ENCODE results near the gene XNDC1N.

The XNDC1N gene, protein sequence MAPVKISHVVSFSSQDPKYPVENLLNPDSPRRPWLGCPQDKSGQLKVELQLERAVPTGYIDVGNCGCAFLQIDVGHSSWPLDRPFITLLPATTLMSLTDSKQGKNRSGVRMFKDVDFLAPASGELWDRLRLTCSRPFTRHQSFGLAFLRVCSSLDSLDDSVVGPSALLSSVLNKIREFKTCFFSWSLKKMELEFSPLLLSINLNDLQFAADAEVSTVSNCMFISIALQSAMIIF

DNA sequence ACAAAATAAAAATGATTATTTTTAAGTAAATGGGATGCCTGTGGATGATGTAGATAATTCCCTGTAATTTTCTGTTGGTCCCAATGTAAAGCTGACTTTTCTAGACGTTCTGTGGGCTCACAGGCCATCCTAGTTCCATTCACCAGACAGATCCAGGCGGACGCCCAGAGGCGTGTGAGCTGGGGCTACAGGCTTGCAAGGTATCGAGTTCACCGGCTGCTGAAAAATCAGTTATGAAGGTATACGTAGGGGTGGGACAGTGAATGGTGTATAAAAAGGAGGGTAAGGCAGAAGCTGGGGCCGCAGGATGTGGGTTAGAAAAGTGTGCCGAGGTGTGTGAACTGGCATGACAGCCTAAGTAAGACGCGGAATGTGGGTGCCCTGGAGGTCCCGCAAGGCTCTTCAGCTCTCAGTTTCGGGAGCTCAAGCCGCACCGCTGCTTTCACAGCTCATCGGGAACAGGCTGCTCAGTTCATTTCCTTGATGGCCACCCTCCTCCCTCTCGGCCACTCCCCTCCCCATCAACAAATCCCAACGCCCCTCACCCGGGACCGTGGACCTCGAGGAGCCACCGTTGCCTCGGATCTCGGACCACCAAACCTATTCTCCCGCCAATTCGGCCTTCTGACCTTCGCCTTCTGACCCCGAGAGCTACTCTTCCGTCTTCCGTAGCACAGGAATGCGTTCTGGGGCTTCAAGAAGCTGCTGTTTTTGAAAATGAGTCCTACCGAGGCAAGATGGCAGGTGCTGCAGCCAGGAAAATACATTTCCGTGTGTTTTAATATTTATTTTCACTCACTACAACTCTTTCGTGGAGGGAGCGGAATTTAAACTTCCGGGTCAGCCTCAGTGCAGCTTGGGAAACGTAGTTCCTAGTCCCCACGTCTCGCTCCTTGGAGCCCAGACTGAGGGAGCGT, at the start of gene XNDC1N:
Gene XNDC1N (minus strand): TSS at position 775 of the 917 bp plus-strand sequence. CDS start 5,241 bp downstream, outside the sequence.
- DNase-seq, result peak; percentile 85

DNA sequence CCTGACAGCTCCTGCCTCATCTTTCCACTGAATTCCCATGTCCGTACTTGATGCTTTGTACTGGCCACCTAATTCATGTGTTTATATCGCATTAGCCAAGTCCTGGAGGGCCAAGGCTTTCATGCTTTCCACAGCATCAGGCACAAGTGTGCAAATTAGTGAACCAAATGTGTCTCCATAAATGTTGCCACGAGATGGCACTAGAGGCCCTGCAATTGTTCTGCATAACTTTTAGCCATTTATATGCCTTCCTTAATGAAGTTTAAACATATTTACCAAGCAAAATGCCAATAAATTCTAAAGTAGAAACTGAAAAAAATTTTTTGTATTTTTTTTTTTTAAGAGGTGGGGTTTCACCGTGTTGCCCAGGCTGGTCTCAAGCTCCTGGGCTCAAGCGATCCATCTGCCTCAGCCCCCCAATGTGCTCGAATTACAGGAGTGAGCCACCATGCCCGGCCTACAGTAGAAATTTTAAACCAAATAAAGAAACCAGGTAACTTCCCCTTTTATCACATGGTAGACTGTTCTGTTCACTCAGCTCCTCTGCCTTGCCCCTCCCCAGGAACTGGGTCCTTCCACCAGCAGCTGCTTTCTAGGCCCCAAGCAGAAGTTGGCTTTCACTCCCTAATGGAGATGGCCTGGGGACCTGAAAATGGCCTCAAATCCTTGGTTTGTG, 49.5 kb upstream of the XNDC1N start:
- DNase-seq, result no peak

DNA sequence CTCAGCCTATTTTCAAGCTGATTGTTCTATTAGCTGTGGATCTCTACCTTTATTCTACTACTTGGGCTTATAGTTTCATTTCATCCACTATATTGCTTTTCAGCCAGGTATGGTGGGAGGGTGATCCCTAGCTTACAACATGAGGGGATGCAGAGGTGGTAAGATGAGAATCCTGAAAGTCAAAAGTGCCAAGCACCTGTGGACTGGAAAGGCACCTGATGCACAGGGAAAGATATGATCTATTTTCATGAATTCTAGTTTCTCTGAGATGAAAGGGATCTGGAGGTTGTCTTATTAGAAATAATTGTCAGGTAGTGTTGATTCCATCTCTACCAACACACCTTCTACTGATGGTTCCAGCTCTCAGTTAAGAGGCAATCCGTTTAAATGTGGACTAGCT, 48.7 kb upstream of the XNDC1N start:
- no peak for DNase-seq

DNA sequence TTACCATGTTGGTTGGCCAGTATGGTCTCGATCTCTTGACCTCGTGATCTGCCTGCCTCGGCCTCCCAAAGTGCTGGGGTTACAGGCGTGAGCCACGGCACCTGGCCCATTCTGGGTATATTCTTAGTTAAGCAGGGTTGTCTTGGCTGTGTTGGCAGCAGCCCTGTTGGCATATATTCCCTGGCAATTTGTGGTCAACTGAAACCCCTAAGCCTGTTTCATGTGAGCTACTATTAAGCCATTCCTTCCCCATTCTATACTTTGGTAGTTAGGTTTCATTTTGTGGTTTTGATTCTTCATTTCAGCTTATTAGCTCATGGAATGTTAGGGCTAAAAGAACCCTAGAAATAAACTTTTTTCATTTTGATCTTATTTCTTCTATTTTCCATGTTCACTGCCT, 48.2 kb upstream of the XNDC1N start:
- no peak for DNase-seq

DNA sequence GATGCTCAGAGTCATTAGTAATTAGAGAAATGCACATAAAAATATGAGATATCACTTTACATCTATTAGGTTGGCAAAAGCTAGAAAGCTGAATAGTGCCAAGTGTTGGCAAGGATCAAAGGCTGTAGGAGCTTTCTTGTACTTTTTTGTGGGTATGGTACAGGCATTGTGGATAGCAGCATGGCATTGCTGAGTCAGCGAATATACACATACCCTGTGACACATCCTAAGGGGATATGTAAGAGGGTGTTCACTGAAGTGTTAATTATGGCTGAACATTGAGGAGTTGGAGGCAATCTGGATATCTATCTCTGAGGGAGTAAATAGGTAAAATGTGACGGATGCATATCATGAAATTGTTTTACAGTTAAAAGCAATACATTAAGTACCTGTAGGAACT, 43.3 kb upstream of the XNDC1N start:
- no peak for DNase-seq

DNA sequence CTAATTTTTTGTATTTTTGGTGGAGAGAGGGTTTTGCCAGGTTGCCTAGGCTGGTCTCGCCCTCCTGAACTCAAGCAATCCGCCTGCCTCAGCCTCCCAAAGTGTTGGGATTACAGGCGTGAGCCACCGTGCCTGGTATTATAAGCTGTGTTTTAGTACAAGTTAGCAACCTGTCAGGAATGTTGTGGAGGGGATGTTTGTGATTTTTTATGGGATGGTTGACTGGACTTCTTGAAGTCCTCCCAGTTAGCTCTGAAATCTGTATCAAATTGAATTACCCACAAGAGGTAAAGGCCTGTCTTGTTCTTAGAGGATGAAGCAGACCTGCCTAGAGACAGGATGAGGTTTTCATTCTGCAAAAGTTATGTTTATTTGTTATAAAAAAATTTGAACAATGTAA, 36.2 kb upstream of the XNDC1N start:
- DNase-seq, result no peak

DNA sequence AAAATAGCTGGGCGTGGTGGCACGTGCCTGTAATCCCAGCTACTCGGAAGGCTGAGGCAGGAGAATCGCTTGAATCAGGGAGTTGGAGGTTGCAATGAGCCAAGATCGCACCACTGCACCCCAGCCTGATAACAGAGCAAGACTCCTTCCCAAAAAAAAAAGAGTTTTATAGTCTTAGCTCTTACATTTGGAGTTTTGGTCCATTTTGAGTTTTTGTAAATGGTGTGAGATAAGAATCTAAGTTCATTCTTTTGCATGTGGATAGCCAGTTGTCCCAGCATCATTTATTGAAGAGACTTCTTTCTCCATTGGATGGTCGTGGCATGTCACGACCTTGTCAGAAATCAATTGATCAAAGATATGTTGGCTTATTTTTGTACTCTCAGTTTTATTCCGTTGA, 35.1 kb upstream of the XNDC1N start:
- DNase-seq, result no peak

DNA sequence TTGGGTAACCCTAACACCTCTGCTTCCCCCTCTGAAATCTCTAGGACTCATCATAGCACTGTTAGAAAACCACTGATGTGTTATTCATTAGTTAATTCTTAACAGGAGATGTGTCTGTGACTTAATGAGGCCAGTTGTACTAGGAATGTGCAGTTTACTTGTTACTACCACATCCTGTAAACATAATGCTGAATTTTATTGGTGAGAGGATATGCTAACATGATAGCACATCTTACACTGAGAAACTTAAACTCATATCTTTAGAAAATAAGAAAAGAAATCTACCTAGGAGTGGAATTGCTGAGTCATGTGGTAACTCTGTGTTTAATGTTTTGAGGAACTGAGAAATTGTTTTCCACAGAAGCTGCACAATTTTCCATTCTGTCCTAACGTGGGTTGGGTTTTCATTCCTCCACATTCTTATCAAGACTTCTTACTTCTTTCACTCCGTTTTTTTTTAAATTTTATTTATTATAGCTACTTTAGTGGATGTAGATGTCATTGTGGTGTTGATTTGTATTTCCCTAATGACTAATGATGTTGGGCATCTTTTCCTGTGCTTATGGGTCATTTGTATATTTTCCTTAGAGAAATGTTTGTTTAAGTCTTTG, 34.1 kb upstream of the XNDC1N start:
- no peak for DNase-seq

DNA sequence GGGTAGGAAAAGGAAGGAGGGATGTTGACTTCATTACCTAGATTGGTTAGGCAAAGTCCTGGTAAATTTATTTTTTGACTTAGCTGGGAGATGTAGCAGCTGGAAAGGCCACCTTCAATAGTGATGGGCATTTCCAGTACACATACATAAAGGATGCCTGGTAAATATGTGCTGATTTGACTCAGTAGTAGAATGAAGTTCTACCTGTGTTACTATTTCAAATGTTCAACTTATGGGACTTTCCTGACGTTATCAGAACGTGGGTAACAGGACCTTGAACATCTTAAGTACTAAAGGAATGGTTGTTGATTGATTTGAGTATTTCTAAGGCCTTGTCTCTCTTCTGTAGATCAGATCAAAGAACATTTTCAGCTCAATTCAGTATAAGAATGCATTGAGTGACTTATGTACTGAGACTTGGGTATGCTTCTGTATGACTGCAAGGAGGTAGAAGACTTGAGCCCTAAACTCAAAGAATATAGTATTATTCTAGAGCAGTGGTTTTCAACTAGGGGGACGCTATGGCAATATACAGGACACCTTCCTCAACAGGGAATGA, 27.6 kb upstream of the XNDC1N start:
- no peak for DNase-seq

DNA sequence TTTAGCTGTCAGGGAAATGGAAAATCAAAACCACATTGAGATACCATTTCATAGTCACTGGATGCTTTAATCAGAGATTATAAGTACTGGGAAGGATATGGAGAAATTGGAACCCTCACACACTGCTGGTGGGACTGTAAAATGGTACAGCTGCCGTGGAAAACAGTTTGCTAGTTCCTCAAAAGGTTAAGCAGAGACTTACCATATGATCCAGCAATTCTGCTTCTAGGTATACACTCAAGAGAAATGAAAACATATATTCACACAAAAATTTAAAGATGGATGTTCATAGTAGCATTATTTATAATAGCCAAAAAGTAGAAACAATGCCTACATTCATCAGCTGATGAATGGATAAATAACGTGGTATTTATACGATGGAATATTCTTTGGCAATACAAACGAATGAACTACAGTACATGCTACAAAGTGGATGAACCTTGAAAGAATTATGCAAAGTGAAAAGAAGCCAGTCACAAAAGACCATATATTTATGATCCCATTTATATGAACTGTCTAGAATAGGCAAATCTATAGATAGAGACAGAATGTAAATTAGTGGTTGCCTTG, 23.4 kb upstream of the XNDC1N start:
- no peak for DNase-seq

DNA sequence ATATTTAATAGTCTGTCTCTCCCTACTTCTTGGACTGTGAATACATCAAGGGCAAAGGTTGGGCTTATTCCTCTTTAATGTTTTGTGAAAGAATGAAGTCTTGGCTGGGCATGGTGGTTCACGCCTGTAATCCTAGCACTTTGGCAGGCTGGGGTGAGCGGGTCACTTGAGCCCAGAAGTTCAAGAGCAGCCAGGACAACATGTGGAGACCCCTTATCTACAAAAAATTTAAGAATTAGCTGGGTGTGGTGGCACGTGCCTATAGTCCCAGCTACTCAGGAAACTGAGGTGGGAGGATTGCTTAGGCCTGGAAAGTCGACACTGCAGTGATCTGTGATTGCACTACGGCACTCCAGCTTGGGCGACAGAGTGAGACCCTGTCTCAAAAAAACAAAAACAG, 20.6 kb upstream of the XNDC1N start:
- DNase-seq, result no peak

DNA sequence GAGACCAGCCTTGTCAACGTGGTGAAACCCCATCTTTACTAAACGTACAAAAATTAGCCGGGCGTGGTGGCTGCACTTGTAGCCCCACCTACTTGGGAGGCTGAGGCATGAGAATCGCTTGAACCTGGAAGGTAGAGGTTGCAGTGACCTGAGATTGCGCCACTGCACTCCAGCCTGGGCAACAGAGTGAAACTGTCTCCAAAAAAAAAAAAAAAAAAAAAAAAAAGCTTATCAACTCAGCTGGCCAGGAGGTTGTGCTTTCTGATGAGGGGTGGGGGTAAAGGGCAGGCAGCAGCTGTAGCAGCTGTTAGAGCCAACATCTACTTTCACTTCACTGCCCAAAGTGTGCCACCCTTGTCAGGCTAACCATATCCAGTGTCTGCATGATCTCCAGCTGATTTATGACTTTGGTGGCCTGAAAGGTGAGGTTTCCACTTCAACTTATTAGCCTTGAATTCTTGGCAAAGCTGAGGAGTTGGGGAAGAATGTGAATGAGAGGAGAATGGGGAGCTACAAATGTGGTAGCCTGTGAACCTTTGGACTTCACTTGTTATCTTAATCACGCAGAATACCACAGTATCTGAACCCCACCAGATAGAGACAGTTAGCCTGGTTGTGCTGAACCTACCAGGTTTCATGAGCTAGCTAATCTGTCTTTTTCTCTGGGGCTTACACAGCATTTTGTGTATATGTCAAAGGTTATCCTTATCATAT, 20.1 kb upstream of the XNDC1N start:
- no peak for DNase-seq

DNA sequence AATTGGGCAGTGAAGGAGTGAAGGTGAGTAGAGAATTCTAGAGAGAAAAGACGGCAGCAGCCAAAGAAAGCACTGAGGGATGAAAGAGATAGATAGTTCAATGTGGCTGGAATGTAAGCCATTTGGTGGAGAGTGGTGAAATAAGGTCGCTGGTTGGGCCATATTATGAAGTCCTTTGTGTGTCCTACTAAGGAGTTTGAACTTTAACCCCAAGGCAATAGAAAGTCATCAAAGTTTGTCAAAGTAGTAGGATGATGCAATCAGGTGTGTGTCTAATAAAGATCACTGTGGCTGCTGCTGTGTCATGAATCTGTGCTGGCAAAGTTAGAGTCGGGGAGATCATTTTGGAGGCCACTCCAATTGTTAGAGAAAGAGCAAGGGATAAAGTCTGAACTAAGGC, 19.1 kb upstream of the XNDC1N start:
- no peak for DNase-seq

DNA sequence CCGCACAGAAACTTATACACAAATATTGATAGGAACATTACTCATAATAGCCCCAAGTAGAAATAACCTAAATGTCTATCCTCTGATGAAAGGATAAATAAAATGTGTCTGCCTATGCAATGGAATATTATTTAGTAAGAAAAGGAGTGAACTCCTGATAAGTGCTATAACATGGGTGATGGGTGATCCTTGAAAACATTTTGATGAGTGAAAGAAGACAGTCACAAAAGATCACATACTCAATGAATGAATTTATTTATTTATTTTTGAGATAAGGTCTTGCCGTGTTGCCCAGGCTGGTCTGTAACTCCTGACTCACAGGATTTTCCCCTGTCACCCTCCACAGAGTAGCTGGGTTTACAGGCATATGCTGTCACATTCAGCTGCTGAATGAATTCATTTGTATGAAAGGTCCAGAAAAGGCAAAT, 17.8 kb upstream of the XNDC1N start:
- DNase-seq, result no peak

DNA sequence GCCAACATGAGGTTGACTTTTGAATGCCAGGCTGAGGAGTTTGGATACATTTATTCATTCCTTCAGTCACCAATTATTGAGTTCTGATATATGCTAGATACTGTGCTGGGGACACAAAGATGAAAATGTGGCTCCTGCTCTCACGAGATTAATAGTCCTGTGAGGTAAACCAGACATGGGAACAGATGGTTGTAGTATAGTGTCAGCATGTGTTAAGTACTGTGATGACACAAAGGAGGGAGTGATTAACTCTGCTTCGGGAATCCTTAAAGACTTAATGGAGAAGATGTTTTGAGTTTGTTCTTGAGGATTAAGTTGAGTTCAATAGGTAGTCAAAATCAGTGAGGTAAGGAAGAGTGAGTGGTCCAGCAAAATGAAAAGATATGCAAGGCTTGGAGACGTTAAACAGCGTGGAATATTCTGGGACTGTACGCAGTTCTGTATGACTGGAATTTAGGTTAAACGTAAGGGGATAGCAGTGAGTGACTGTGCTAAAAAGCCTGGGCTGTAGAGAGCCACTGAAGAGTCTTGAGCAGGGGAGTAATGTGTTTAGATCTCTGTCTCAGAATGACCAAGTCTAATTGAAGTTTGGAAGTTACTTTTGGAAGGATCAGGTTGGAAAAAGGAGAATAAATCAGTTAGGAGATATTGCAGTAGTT, 12.3 kb upstream of the XNDC1N start:
- DNase-seq, result no peak

DNA sequence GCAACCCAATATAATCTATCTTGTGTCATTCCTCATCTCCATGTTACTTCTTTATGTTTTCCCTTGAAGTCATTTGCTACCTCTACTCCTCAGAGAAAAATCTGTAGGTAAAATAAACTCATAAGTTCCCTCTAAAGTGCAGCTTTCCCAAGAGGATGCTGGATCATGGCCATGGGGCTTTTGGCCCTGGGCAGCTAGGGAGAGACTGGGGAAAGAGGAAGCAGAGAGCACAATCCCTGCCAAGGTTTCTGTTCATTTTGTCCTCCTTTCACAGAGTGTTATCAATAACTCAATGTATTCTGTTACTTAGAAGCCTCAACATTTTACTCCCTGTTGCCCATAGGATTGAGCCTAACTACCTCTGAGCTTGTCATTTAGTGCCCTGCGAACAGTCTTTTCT, 9.4 kb upstream of the XNDC1N start:
- DNase-seq, result no peak

DNA sequence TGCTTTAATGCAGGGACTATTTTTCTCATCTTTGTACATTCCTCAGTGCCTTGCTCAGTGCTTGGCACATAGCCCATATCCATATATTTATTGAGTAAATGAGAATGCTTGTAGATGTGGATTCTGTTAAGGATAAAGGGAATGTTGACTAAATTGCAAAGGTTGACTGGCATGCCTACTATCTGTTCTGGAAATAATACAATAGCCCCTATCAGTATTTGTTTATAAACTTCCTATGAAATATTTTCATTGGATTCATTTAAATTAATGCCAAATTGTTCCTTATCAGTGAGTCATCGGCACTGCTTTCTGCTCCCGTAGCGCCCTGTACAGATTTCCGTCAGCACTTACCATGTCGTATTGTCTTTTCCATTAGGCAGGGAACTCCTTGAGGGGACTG, 8.4 kb upstream of the XNDC1N start:
- DNase-seq, result no peak

DNA sequence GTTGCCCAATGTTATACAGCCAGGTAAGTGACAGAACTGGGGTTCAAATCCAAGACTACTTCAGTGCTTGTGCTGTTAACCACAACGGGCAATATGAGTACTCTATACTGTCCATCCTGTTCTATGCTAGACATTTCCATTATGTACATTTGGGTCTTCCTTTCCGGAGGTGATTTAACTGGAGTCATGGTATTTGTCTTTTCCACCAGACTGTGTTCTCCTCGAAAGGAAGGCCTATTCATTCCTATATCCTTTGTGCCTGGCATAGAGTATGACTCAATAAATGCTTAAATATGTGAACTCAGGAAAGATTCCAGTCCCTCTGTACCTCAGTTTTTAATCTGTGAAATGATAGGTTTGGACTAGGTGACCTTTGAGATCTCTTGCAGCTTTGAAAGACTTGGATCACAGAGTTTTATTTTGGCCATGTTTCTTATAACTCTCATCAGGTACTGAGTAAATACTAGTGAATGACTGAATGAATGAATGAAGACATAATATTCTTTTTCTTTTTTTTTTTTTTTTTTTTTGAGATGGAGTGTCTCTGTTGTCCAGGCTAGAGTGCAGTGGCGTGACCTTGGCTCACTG, 7.0 kb upstream of the XNDC1N start:
- DNase-seq, result no peak

DNA sequence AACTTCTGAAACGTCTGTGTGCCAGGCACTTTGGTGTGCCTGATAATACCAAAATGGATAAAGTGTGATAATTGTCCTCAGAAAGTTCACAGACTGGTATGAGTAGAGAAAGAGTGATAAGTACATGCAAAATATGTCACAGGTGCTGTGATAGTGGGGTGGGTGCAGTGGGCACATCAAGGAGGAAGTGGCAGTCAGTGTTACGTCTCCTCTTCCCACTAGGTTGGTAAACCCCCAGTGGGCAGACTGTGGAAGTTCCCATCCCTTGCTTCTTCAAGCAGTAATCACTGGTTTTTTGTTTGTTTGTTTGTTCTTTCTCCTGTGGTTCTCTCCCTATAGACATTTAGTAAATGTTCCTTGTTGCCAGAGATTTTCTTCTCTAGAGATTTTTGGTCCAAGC, 5.8 kb upstream of the XNDC1N start:
- no peak for DNase-seq

DNA sequence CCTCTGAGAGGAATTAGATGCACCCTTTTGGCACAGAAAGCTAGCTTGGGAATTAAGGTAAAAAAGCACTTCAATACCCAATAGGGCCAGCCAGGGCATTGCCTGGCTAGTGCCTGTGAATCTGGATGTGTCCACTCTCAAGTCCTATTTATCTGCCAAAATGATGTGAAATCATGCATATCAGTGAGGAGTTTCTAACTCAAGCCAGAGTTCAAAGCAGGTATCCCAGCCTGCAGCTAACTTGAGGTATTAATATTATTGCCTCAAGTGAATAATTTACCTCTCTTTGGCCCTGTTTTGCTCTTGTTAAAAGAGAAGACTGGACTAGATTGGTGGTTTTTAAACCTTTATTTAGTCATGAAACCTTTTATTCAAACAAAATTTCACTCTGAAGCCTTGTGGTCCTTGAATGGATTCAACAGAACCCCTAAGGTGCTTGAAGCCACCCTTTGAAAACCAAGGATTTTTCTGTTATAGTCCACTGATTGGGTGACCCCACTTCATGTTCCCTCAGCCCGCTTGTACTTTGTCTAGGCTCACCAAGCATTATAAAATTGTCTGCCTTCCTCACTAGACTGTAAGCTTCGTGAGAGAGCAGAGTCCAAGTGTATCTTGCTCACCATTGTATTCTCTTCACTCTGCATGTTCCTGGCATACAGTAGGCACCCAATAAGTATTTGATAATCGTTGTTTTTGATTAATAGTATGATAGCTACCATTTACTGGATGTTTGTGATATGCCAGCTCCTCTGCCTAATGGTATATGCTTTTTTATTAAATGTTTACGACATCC, 4.9 kb upstream of the XNDC1N start:
- DNase-seq, result no peak
